ENCODE data around the gene DLG1.

The DLG1 gene

DNA sequence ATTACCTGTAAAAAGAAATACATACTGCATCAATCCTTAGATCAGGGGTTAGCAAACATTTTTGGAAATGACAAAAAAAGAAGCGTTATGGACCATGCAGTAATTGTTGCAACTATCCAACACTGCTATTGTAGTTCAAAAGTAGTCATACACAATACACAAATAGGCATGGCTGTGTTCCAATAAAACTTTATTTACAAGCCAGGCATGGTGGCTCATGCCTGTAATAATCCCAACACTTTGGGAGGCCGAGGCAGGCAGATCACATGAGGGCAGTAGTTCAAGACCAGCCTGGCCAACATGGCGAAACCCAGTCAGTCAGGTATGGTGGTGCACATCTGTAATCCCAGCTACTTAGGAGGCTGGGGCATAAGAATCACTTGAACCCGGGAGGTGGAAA lies 124.8 kb downstream of the DLG1 start:
- DNase-seq (ENCODE audit: low read depth in 2 of 2) = no peak

GRCh38 chr3:197171481-197172067 lies 126.8 kb downstream of the DLG1 start:
- DNase-seq (ENCODE audit: low read depth in 2 of 2) = no peak

GRCh38 chr3:197169028-197169427 lies 129.4 kb downstream of the DLG1 start:
- no peak for DNase-seq (ENCODE audit: low read depth in 2 of 2)

GRCh38 chr3:197168606-197169005 lies 129.8 kb downstream of the DLG1 start:
- DNase-seq (ENCODE audit: low read depth in 2 of 2) = no peak

GRCh38 chr3:197168063-197168462 lies 130.3 kb downstream of the DLG1 start:
- DNase-seq (ENCODE audit: low read depth in 2 of 2) = no peak

- DNase-seq (ENCODE audit: low read depth in 2 of 2) = no peak
Observed at GRCh38 chr3:197167549-197167948, 130.9 kb downstream of the DLG1 start.

DNA sequence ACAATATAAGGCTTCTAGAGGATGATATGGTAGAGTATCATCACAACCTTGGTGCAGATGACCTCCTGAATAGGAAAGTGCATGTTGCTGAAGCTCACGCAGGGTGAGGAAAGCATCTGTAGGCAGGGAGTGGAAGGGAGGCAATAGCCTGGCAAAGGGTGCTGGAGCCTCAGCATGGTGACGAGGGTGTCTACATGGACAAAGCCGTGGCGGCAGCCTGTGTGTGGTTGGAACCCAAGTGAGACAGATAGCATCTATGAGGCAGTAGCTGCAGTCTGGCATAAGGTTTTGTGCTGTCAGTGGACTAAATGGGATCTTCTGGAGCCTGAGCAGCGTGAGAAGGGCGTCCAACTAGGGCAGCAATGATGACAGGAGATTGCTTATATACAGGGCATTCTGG lies 132.5 kb downstream of the DLG1 start:
- no peak for DNase-seq (ENCODE audit: low read depth in 2 of 2)

DNA sequence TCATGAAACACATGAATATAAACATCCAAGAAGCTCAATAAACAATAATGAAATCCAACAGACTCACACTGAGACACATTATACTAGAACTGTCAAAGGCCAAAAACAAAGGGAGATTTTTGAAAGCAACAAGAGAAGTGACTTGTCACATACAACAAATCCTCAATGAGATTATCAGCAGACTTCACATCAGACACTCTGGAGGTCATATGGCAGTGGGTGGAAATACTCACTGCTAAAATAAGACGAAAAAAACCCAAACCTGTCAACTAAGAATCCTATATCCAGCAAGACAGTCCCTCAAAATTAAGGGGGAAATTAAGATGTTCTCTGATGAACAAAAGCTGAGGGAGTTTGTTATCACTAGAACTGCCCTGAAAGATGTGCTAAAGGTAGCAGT lies 143.4 kb downstream of the DLG1 start:
- no peak for DNase-seq (ENCODE audit: low read depth in 2 of 2)

DNA sequence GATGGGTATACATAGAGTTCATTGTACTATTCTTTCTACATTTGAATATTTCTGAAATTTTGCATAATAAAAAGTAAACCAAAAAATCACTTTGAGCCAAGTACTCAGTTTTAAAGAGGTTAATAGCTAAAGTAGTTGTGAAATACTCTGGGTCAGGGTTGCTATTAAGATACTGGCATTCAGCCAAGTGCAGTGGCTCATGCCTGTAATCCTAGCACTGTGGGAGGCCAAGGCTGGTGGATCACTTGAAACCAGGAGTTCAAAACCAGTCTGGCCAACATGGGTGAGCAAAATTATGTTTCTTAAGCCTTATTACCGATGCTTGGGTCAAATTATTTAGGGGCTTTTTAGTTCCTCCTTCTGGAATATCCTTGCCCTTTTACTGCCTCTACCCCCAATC lies 146.8 kb downstream of the DLG1 start:
- no peak for DNase-seq (ENCODE audit: low read depth in 2 of 2)

DNA sequence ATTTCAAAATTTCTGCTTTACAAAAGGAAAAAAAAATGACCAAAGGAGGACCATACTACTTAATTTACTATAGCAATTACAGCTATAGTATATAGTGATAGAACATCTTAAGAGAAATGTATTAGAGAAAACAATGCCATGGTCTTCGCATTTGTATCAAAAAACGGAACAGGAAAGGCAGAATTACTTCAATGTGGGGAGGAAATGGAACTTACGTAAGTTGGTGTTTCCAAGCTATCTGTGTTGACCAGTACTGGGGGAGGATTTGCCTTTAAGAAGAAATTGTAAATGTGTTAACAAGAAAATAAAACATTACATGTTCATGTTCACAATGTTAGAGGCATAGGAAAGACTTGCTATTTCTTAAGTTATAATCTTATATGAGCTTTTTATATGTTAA lies 148.9 kb downstream of the DLG1 start:
- DNase-seq (ENCODE audit: low read depth in 2 of 2) = no peak

GRCh38 chr3:197144188-197144587 lies 154.2 kb downstream of the DLG1 start:
- no peak for DNase-seq (ENCODE audit: low read depth in 2 of 2)

DNA sequence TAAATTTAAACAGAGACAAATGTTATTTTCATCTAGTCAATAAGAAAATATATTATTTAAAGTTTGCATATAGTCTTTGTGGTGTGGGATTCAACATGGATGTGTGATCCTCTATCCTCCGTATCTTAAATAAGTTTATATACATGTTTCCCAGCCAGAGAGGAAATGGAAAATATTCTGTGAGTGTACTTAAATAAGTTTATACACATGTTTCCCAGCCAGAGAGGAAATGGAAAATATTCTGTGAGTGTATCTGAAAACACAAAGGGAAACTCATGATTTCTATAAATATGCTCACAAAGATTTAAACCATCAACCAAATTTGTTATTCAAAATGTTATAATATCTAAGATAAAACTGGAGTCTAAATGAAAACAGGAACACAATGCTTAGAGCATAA lies 158.8 kb downstream of the DLG1 start:
- no peak for DNase-seq (ENCODE audit: low read depth in 2 of 2)

GRCh38 chr3:197137751-197138150 lies 160.7 kb downstream of the DLG1 start:
- DNase-seq (ENCODE audit: low read depth in 2 of 2) = no peak

DNA sequence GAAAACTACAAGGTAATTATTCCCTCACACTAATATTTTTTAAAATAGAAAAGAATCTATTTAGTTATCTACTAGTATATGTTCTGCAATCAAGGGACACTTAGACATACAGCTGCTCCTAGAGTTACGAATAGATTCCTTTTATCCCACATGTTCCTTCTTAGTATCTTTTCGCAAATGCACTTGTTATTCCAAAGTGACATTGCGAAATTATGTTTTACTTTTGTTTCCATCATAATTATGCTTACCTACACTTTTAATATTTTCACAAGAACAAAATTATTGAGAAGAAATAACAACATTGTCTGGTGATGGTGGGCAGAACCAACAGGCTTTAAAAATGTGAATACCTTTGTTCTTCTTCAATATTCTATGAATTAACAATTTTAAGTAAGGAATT lies 161.7 kb downstream of the DLG1 start:
- no peak for DNase-seq (ENCODE audit: low read depth in 2 of 2)

DNA sequence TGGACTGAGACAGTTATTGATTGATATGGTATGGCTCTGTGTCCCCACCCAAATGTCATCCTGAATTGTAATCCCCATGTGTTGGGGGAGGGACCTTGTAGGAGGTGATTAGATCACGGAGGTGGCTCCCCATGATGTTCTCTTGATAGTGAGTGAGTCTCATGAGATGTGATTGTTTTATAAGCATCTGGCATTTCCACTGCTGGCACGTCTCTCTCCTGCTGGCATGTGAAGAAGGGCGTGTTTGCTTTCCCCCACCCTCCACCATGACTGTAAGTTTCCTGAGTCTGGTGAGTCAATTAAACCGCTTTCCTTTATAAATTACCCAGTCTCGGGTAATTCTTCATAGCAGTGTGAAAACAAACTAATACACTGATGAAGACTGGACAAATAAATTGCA lies 163.2 kb downstream of the DLG1 start:
- no peak for DNase-seq (ENCODE audit: low read depth in 2 of 2)

DNA sequence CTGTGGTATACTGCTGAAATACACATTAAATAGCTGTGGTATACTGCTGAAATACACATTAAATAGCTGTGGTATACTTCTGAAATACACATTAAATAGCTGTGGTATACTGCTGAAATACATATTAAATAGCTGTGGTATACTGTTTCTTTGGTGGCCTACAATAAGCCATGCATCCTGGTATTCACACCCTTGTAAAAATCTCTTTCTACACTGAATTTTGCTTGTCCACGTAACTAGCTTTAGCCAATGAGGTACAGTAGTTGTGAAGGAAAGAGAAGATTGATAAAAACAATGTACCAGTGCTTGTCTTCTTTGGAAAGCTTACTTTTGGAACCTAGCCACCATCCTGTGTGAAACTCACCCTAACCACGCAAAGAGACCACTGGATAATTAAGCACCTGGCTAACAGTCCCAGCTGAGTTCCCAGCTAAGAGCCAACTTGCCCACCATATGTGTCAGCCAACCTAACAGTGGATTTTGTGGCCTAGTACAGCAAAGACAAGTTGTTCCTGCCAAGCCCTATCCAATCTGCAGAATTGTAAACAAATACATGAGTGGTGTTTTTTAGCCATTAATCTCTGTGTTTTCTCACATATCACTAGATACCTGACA lies 165.4 kb downstream of the DLG1 start:
- DNase-seq (ENCODE audit: low read depth in 2 of 2) = no peak

DNA sequence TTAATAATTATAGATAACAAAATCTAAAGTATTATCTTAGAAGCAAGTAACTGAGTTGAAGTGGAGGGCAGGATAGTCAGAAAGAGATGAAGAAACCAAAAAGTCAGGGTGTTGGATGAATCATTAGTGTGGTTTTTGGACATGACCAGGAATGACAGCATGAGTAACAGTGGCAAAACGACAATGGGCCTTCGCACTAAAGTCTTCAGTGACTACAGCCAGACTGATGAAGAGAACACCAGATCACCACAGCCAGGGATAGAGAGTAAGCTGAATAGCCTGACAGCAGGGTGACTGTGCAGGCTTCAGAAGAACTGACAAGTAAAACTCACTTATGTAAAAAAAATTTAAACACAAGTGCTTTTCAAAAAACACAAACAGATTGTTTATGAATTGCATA lies 172.8 kb downstream of the DLG1 start:
- DNase-seq (ENCODE audit: low read depth in 2 of 2) = no peak

GRCh38 chr3:197124713-197125112 lies 173.7 kb downstream of the DLG1 start:
- no peak for DNase-seq (ENCODE audit: low read depth in 2 of 2)

GRCh38 chr3:197122394-197122793 lies 176.0 kb downstream of the DLG1 start:
- DNase-seq (ENCODE audit: low read depth in 2 of 2) = no peak

- DNase-seq (ENCODE audit: low read depth in 2 of 2) = no peak
Observed at GRCh38 chr3:197117114-197117513, 181.3 kb downstream of the DLG1 start.

DNA sequence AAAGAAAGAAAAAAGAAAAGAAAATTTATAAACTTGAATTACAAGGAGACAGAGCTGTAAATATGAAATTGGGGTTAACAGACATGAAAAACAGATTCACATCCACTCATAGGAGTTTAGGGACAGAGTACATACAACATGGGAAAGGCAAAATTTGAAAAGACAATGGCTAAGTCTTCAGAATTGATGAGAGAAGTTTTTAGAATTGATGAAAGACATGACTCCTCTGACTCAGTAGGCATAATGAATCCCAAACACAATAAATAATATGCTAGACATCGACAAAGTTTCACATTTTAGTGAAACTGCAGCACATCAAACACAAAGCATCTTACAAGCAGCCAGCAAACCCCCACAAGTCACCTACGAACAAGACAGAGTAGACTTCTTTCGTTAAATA lies 184.4 kb downstream of the DLG1 start:
- no peak for DNase-seq (ENCODE audit: low read depth in 2 of 2)

DNA sequence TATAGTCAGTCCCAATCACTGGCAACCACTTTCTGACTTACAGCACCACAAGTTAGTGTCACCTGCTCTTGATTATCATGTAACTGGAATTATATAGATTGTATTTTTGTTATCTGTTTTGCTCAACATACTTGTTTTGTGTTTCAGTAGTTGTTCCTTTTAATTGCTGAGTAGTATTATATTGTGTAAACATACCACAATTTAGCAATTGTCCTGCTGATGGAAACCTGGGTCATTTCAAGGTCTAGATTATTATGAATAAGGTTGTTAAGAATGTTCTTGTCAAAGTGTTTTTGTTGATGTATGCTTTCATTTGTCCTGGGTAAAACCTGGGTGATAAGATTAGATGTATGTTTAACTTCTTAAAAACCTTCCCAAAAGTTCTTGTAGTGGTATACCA lies 186.7 kb downstream of the DLG1 start:
- no peak for DNase-seq (ENCODE audit: low read depth in 2 of 2)

GRCh38 chr3:197105786-197106185 lies 192.6 kb downstream of the DLG1 start:
- DNase-seq (ENCODE audit: low read depth in 2 of 2) = no peak

DNA sequence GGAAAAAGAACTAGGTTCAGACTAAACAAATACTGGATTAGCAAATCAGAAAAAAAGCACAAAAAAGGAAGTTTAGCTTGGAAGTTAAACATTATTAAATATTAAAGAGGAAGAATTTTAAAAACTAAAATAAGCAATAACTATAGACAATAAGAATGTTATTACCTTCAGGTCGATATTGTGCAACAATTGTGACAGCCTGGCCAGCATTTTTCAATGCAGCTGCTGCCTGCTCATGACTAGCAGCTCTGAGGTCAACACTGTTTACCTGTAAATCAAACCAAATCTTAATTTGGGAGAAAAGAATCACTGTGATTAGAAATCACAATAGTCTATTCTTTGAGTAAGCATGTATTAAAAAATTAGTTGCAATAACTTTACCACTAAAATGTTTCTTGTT lies 193.7 kb downstream of the DLG1 start:
- no peak for DNase-seq (ENCODE audit: low read depth in 2 of 2)

Data from stimulated activated CD8-positive, alpha-beta memory T cell treated with anti-CD3 and anti-CD28 coated beads, Interleukin-2, amount 100 ng/mL, for 48 hours (primary cell).